Measurements from ENCODE around the gene CHAF1A.
A peak's percentile ranks its signal among the peaks of the same experiment; 100 is the strongest.

DNA sequence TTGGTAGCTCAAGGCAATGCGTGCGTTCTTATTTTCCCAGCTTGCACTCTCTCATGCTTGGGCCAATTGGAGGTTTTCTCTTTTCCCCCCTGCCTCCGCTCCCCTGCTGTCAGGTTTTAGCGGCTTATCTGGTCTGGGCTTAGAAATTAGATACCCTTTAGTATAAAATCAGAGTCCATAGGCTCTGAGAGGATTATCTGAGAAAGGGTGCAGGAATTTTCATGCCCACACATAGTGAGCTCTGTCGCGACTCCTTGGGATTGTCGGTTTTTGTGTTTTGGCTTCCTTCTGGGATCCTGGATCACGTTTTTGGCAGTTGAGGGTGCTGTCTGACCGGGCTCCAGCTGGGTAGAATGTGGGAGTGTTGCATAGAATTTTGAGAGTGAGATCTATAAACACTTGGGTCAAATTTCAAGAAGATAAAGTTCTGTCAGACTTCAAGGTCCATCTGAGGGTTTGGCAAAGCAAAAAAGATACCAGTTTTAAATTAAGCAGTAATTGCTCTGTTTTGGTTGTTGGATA, 12.4 kb downstream of the CHAF1A start:
- TF ChIP-seq, protein P1, sequence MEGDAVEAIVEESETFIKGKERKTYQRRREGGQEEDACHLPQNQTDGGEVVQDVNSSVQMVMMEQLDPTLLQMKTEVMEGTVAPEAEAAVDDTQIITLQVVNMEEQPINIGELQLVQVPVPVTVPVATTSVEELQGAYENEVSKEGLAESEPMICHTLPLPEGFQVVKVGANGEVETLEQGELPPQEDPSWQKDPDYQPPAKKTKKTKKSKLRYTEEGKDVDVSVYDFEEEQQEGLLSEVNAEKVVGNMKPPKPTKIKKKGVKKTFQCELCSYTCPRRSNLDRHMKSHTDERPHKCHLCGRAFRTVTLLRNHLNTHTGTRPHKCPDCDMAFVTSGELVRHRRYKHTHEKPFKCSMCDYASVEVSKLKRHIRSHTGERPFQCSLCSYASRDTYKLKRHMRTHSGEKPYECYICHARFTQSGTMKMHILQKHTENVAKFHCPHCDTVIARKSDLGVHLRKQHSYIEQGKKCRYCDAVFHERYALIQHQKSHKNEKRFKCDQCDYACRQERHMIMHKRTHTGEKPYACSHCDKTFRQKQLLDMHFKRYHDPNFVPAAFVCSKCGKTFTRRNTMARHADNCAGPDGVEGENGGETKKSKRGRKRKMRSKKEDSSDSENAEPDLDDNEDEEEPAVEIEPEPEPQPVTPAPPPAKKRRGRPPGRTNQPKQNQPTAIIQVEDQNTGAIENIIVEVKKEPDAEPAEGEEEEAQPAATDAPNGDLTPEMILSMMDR (IDR thresholded peaks at IDR 0.05): peak in 1 of 6 experiments; percentile 8
- TF ChIP-seq POLR2A (IDR thresholded peaks at IDR 0.05): peak in 1 of 2 donors; percentile 31
